ENCODE measurements around the gene FIGNL1. TPM values are rescaled to one million over a fixed set of nuclear protein-coding genes. Genes with fewer than 3 reads are reported as not detected.

Gene FIGNL1
- total RNA-seq, 1 donor from 2014 or later = 4.1 TPM

GRCh38 chr7:50476953-50477625 is 26.9 kb upstream of the FIGNL1 start:
- no peaks in the 10 kb centered on the region for H3K9me3 ChIP-seq (replicated peaks)
- H3K36me3 ChIP-seq = no peaks in the 10 kb centered on the region
- no peak overlapping the region for H3K4me3 ChIP-seq
- TF ChIP-seq CTCF (IDR thresholded peaks at IDR 0.05; ENCODE audit: borderline replicate concordance) = no peak
- intact Hi-C loops (cut with micrococcal nuclease) = loop anchor here (10.0 kb wide), 1 partner anchor 198 kb away; no protein-coding TSS in a partner anchor
- no peak for DNase-seq
- H3K27me3 ChIP-seq (ENCODE audit: low read depth) = peaks cover 22% of the 10 kb centered on the region
- H3K27ac ChIP-seq (replicated peaks) = no peak overlapping the region
- H3K4me1 ChIP-seq = no peaks in the 10 kb centered on the region

GRCh38 chr7:50475340-50475739 is 25.2 kb upstream of the FIGNL1 start:
- intact Hi-C loops (cut with micrococcal nuclease) = loop anchor here (10.0 kb wide), 1 partner anchor 199 kb away; no protein-coding TSS in a partner anchor
- Histone ChIP-seq H3K27ac (replicated peaks) (no peak overlapping the region), H3K4me1 (no peaks in the 10 kb centered on the region), H3K9me3 (replicated peaks) (no peaks in the 10 kb centered on the region), H3K27me3 (ENCODE audit: low read depth) (peaks cover 22% of the 10 kb centered on the region), H3K36me3 (no peaks in the 10 kb centered on the region), H3K4me3 (no peak overlapping the region)
- no peak for DNase-seq
- no peak for TF ChIP-seq CTCF (IDR thresholded peaks at IDR 0.05; ENCODE audit: borderline replicate concordance)

- H3K27ac ChIP-seq (replicated peaks) = no peak overlapping the region
- no peak overlapping the region for H3K4me3 ChIP-seq
- peaks cover 19% of the 10 kb centered on the region for H3K27me3 ChIP-seq (ENCODE audit: low read depth)
- no peaks in the 10 kb centered on the region for H3K36me3 ChIP-seq
- TF ChIP-seq CTCF (IDR thresholded peaks at IDR 0.05; ENCODE audit: borderline replicate concordance) = no peak
- DNase-seq = no peak
- no peaks in the 10 kb centered on the region for H3K9me3 ChIP-seq (replicated peaks)
- intact Hi-C loops (cut with micrococcal nuclease) = loop anchor here (10.0 kb wide), 1 partner anchor 200 kb away; no protein-coding TSS in a partner anchor
- no peaks in the 10 kb centered on the region for H3K4me1 ChIP-seq
These were observed 24.4 kb upstream of the FIGNL1 start for GRCh38 chr7:50474382-50475160.

GRCh38 chr7:50473531-50473930 is 23.4 kb upstream of the FIGNL1 start:
- H3K4me1 ChIP-seq = no peaks in the 10 kb centered on the region
- no peak overlapping the region for H3K4me3 ChIP-seq
- H3K9me3 ChIP-seq (replicated peaks) = no peaks in the 10 kb centered on the region
- TF ChIP-seq CTCF (IDR thresholded peaks at IDR 0.05; ENCODE audit: borderline replicate concordance) = no peak
- H3K27ac ChIP-seq (replicated peaks) = no peak overlapping the region
- DNase-seq = no peak
- intact Hi-C loops (cut with micrococcal nuclease) = loop anchor here (10.0 kb wide), 1 partner anchor 201 kb away; no protein-coding TSS in a partner anchor
- no peaks in the 10 kb centered on the region for H3K36me3 ChIP-seq
- H3K27me3 ChIP-seq (ENCODE audit: low read depth) = peaks cover 16% of the 10 kb centered on the region

GRCh38 chr7:50472427-50472826 is 22.3 kb upstream of the FIGNL1 start:
- no peak for DNase-seq
- intact Hi-C loops (cut with micrococcal nuclease) = loop anchor here (10.0 kb wide), 1 partner anchor 202 kb away; no protein-coding TSS in a partner anchor

More at GRCh38 chr7:50472427-50472826, 22.3 kb upstream of the FIGNL1 start:
- no peak for TF ChIP-seq CTCF (IDR thresholded peaks at IDR 0.05; ENCODE audit: borderline replicate concordance)
- peaks cover 6% of the 10 kb centered on the region for H3K4me1 ChIP-seq
- no peaks in the 10 kb centered on the region for H3K9me3 ChIP-seq (replicated peaks)
- H3K27me3 ChIP-seq (ENCODE audit: low read depth) = peaks cover 19% of the 10 kb centered on the region
- no peaks in the 10 kb centered on the region for H3K36me3 ChIP-seq
- H3K4me3 ChIP-seq = no peak overlapping the region
- H3K27ac ChIP-seq (replicated peaks) = no peak overlapping the region

Measured in left ventricle myocardium inferior (tissue), 1 donor.